Stimulated activated CD4-positive, alpha-beta T cell treated with anti-CD3 and anti-CD28 coated beads, Interleukin-1b, Interleukin-23, amount 100 ng/mL, for 24 hours (primary cell): ENCODE data around the gene RIN2.
"Not testable (repeated sequence)": the region's sequence is repeated elsewhere in the genome, so short reads cannot be mapped to it uniquely, and the experiment has no call there.

Experiments used
- DNase-seq, 4 experiments: peaks; one replicate each; pipeline ENCODE4 v3.0.0-alpha.2; 2020; ENCODE audit warnings: low read depth in 4 of 4, low spot score in 1 of 4

Gene RIN2

GRCh38 chr20:19737025-19737424 is 21.0 kb upstream of the RIN2 start:
- DNase-seq = no peak

DNA sequence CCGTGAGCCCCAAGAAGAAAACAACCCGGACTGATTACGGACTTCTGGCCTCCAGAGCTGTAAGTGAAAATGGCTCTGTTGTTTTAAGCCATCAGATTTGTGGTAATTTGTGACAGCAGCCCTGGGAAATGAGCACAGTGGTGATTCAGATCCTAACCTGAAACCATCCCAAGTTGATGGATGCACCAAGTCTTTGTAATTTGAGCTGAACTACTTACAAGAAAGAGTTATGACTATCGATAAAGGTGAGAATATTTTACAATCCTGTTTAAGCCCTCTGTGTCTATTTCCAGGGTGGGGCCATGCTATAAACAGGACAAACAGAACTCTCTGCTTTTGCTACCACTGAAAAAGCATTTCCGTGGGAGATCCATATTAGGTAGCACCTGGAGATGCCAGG is 19.1 kb upstream of the RIN2 start:
- no peak for DNase-seq

DNA sequence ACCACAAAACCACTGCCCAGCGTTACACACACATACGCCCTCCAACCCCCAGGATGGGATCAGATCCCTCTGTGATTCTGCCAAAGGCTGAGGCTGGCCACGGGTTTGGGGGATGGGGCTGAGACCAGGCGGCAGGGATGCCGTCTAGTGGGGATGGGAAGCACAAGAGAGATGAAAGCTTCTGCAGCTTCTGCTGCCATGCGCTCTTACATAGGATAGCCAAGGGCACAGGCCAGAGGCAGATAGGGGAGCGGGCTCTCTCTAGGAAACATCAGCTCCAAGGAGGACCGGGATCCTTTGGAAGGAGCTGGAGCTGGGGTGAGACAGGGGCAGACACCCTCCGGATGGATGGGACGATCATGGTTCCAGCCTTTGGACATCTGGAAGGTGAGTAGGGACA is 18.7 kb upstream of the RIN2 start:
- DNase-seq = no peak

GRCh38 chr20:19740512-19740911 is 17.5 kb upstream of the RIN2 start:
- no peak for DNase-seq

- no peak for DNase-seq
These were observed 16.1 kb upstream of the RIN2 start for GRCh38 chr20:19741924-19742323.

DNA sequence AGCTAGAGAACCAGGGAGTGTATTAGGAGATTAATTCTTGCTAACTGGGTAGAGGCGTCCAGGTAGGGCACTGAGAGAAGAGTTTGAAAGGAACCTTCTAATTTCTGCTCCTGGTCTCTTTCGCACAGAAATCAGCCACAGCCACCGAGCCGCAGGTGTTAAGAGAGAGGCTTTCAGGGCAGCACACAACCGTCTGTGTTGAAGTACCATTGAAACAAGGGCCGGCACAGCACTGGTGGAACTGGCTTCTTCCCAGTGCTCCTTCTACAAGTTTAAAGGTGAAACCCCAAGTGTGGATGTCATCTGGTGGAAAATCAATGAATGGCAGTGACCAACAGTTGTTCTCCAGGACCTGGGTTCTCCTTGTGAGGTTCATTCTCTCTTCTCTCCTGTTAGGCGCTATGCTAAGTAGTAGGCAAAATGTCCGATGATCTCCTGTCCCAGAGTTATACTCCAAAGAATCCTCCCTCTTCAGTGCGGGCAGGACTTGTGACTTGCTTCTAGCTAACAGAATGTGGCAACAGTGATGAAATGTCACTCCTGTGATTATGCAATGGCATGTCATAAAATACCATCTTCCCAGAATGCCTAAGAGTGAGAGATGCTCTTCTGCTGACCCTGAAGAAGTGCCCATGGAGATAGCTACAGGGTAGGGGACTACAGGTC is 15.0 kb upstream of the RIN2 start:
- DNase-seq = no peak

GRCh38 chr20:19743640-19743995 is 14.4 kb upstream of the RIN2 start:
- no peak for DNase-seq

- no peak for DNase-seq
These were observed 13.0 kb upstream of the RIN2 start for GRCh38 chr20:19745106-19745505.

GRCh38 chr20:19745584-19745983 is 12.5 kb upstream of the RIN2 start:
- no peak for DNase-seq

- no peak for DNase-seq
These were observed 11.7 kb upstream of the RIN2 start for GRCh38 chr20:19746396-19746795.

- no peak for DNase-seq
These were observed 10.2 kb upstream of the RIN2 start for GRCh38 chr20:19747903-19748302.

DNA sequence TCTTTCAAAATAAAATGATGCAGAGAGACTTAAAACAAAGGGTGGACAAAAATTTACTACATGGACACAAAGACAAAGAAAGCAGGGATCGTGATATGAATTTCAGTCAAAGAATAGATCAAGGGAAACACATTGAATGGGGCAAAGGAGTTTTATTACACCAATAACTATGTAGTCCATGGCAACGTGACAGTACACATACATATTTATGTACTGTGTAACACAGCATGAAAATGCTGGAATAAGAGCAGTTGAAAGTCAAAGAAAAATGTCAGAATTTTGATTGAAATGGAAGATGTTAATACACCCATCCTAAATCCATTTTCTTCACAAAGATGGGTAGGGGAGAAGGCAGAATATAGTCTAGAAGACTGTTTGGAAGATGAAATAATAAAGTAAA is 9.4 kb upstream of the RIN2 start:
- no peak for DNase-seq

DNA sequence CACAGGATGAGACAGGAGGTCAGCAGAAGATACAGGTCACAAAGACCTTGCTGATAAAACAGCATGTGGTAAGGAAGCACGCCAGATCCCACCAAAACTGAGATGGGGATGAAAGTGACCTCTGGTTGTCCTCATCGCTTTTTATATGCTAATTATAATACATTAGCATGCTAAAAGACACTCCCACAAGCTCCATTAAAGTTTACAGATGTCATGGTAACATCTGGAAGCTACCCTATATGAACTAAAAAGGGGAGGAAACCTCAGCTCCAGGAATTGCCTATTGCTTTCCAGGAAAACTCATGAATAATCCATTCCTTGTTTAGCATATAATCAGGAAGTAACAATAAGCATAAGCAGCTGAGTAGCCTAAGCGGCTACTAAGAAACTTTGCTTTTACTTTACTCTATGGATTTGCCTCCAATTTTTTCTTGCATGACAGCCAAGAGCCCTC is 8.4 kb upstream of the RIN2 start:
- no peak for DNase-seq

- DNase-seq = no peak
These were observed 7.9 kb upstream of the RIN2 start for GRCh38 chr20:19750101-19750606.

DNA sequence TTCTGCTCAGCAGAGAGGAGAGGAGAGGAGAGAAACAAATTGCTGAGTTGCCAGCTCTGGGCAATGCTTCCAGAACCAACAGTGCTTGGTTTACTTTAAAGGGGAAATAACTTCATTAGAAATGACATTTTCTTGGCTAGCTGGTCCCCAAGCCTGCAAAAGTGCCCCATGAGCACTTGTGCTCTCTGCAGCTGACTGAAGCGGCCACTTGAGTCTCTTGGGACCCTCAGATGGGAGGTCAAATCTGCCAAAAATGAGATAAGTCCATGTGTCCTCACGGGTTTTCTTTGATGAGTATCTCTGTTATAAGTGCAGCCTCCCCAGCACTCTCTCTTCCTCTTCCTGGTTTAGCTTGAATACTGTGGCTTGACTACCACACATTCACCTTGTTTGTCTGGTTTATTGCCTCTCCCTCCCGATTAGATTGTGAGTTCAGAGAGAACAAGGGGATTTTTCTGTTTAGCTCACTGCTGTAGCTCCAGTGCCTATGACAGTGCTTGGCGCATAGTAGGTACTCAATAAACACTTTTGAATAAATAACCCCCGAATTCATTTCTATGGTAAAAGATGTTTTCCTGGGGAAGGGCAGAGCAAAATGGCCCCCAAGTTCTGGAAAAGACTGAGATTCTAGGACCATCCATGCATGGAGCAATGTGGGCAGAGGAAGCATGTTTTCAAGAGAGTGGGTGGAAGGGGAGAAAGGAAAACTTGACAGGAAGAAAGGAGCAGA is 7.0 kb upstream of the RIN2 start:
- DNase-seq = no peak

DNA sequence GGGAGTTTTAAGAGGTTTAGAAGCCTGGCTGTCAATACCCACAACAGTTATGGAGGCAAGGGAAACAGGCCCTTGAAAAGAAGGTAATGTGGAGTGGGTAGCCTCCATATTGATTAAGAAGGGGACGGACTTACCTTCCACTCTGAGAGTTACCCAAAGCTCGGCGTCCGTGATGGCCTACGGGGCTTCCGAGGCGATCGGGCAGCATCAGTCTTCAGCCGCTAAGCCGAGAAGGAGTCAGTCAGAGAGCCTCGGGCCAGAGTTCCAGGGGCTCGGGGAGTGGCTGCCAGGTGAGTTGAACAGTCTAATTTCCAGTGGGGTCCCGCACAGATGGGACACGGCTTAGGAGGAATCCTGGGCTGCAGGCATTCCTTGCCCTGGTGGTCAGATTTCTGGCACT is 3.9 kb upstream of the RIN2 start:
- not testable (repeated sequence) for DNase-seq

GRCh38 chr20:19756761-19757486 is 1.1 kb upstream of the RIN2 start:
- DNase-seq = no peak

DNA sequence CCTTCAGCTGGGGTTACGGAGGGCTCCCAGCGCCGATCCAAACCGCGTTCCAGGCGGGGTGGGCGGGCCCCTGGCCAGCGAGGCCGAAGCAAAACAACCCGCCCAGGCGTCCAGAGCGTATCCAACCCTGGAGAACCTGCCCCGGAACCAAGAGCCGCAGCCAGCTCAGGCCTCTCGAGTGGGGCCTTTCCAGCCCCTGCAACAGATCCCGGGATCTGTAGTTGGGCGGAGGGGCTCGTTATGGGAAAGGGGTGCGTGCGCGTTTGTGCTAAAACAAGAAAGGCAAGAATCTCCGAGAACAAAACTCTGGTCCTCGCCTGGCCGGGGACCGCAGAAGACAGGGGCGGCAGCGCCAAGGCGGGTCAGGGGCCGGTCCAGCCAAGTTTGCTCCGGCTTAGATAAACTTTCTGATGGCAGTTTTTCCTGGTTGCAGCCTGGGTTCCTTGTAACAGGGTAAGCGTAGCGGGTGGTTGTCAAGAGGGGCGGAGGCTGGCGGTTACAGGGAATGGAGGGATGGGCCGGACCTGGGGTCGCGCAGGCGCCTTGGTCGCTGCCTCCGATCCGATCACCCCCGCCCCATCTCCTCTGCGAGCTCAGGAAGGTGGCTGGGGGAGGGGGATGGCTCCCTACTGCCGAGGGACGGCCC is 448 bp upstream of the RIN2 start:
- no peak for DNase-seq

GRCh38 chr20:19758501-19759331 is 658 bp downstream of the RIN2 start:
- no peak for DNase-seq

- DNase-seq = no peak
These were observed 2.3 kb downstream of the RIN2 start for GRCh38 chr20:19760371-19760721.

GRCh38 chr20:19761326-19761725 is 3.3 kb downstream of the RIN2 start:
- DNase-seq = no peak
